Activated CD8-positive, alpha-beta memory T cell treated with anti-CD3 and anti-CD28 coated beads, Interleukin-2, amount 50 U/mL, for 4 hours (primary cell): ENCODE results near the gene ADCY1.
"Not testable (repeated sequence)": the region's sequence is repeated elsewhere in the genome, so short reads cannot be mapped to it uniquely, and the experiment has no call there.

ENCODE experiments used
- DNase-seq: peaks from one replicate; pipeline ENCODE4 v3.0.0-alpha.2; 2020

ADCY1 gene

DNA sequence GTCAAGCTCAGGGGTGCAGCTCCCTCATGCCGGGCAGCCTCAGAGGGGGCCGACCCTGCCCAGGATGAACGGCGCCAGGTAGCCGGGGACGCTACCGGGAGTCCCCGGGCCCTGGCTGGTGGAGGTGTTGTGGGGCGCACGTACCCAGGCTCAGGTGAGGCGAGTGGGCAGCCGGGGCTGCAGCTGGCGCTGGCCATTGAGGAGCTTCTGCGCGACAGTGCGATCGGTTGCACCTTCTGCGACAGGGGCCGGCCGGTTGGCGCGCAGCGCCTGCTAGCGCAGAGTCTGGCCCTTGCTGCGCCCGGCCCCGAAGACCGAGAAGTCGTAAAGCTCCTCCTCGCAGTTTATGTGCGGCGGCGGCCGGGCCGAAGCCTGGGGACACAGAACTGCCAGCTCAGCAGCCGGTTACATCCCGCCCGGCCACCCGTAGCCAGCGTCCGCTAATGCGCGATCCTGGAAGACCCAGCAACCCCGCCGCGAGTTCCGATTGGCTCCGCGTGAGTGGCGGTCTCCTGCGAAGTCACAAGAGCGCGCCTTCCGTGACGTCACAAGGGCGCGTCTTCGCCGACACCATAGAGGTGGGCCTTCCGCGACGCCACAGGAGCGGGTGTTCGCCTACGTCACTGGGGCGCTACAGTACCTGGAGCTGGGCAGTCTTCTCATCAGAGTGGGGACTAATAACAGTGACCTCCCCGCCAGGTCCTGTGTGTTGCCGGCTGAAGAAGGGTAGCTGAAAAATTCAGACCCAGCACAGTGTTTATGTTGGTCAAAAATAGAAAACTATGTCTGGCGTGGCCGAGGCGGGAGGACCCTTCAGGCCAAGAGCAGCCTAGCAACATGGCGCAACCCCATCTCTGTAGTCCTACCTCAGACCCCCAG, 194.6 kb downstream of the ADCY1 start:
- DNase-seq = peak; percentile 99

DNA sequence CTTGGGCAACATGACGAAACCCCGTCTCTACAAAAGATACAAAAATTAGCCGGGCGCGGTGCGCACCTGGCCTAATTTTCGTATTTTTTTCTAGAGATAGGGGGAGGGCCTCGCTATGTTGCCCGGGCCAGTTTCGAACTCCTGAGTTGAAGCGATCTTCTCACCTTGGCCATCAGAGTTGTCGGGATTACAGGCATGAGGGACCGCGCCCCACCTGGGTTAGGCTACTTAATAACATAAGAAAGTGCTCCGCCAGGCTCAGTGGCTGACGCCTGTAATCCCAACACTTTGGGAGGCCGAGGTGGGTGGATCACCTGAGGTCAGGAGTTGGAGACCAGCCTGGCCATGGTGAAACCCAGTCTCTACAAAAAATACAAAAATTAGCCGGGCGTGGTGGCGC, 195.5 kb downstream of the ADCY1 start:
- DNase-seq = not testable (repeated sequence)
